ENCODE results near the gene RAB40AL. TPM values are rescaled to one million over a fixed set of nuclear protein-coding genes. Genes with fewer than 3 reads are reported as not detected.
A peak's percentile ranks its signal among the peaks of the same experiment; 100 is the strongest.

The RAB40AL gene
- total RNA-seq, 3 donors from 2014 or later: 1.3 to 3.6 (median 2.0) TPM

GRCh38 chrX:102930990-102931756, 5.9 kb upstream of the RAB40AL start:
- no peak for DNase-seq (ENCODE audit: low spot score in 2 of 2)
- intact Hi-C loops (cut with DNase I; ENCODE audit: low total_unique reads): no loop called here
- TF ChIP-seq POLR2A (IDR thresholded peaks at IDR 0.05) (no peak), CTCF (IDR thresholded peaks at IDR 0.05) (no peak), POLR2AphosphoS5 (IDR thresholded peaks at IDR 0.05) (no peak)

GRCh38 chrX:102934624-102935023, 2.4 kb upstream of the RAB40AL start:
- Histone ChIP-seq H3K4me1 (no peaks in the 10 kb centered on the region), H3K4me3 (no peak overlapping the region), H3K27ac (no peak overlapping the region), H3K27me3 (peaks cover 0 to 29% of the 10 kb centered on the region in 2 donors), H3K9me3 (no peaks in the 10 kb centered on the region), H3K36me3 (no peaks in the 10 kb centered on the region)
- TF ChIP-seq CTCF (IDR thresholded peaks at IDR 0.05) (peak in 2 of 3 donors; percentile 30 to 53), POLR2A (IDR thresholded peaks at IDR 0.05) (no peak)
- intact Hi-C loops (cut with DNase I; ENCODE audit: low total_unique reads): no loop called here
- no peak for DNase-seq (ENCODE audit: low spot score in 2 of 2)

More at GRCh38 chrX:102930990-102931756, 5.9 kb upstream of the RAB40AL start:
- Histone ChIP-seq H3K36me3 (no peaks in the 10 kb centered on the region), H3K4me3 (no peak overlapping the region), H3K27ac (no peak overlapping the region), H3K4me1 (no peaks in the 10 kb centered on the region), H3K27me3 (peaks cover 0 to 41% of the 10 kb centered on the region in 2 donors), H3K9me3 (no peaks in the 10 kb centered on the region)

GRCh38 chrX:102950908-102951866, 14.1 kb downstream of the RAB40AL start:
- Histone ChIP-seq H3K9me3 (no peaks in the 10 kb centered on the region), H3K27ac (no peak overlapping the region), H3K27me3 (peaks cover 0 to 29% of the 10 kb centered on the region in 2 donors), H3K36me3 (no peaks in the 10 kb centered on the region), H3K4me3 (peak overlapping the region in 2 of 3 donors; percentile 22 to 34), H3K4me1 (no peaks in the 10 kb centered on the region)
- no peak for DNase-seq (ENCODE audit: low spot score in 2 of 2)
- TF ChIP-seq CTCF (IDR thresholded peaks at IDR 0.05): peak in 2 of 3 donors; percentile 15 to 39
- no peak for TF ChIP-seq POLR2AphosphoS5 (IDR thresholded peaks at IDR 0.05)
- intact Hi-C loops (cut with DNase I; ENCODE audit: low total_unique reads): no loop called here

GRCh38 chrX:102957751-102958150, 20.7 kb downstream of the RAB40AL start:
- no peaks in the 10 kb centered on the region for H3K4me1 ChIP-seq
- no peaks in the 10 kb centered on the region for H3K9me3 ChIP-seq
- H3K27ac ChIP-seq: no peak overlapping the region
- peaks cover 0 to 41% of the 10 kb centered on the region in 2 donors for H3K27me3 ChIP-seq
- no peak for DNase-seq (ENCODE audit: low spot score in 2 of 2)
- H3K36me3 ChIP-seq: no peaks in the 10 kb centered on the region
- TF ChIP-seq CTCF (IDR thresholded peaks at IDR 0.05): no peak
- no peak for TF ChIP-seq POLR2AphosphoS5 (IDR thresholded peaks at IDR 0.05)
- no peak for TF ChIP-seq POLR2A (IDR thresholded peaks at IDR 0.05)
- no peak overlapping the region for H3K4me3 ChIP-seq
- intact Hi-C loops (cut with DNase I; ENCODE audit: low total_unique reads): no loop called here

Measured in breast epithelium (tissue), 4 donors.